SK-N-SH (cell line): ENCODE results near the gene PRAME.

Experiments used
- CTCF ChIP-seq: fragments of 200-600 bp; sonication (generic); IDR thresholded peaks from 2 replicates; pipeline ENCODE4 v1.6.1; 2017; ENCODE audit warnings: antibody characterized with exemption, mild to moderate bottlenecking, moderate library complexity
- EZH2phosphoT487 ChIP-seq: fragments of 200-600 bp; sonication (generic); IDR thresholded peaks from 2 replicates; pipeline ENCODE4 v1.6.1; 2017; ENCODE audit warnings: low read depth, mixed run types, mild to moderate bottlenecking, antibody characterized with exemption, moderate library complexity, borderline replicate concordance
- GABPA ChIP-seq: IDR thresholded peaks from 2 replicates; pipeline ENCODE4 v1.4.0; 2012; ENCODE audit warnings: low read depth, mild to moderate bottlenecking
- MAX ChIP-seq: IDR thresholded peaks from 2 replicates; pipeline ENCODE4 v1.4.0; 2012; ENCODE audit warnings: low read depth
- MEF2A ChIP-seq: IDR thresholded peaks from 2 replicates; pipeline ENCODE4 v1.4.0; 2012; ENCODE audit warnings: low read depth, borderline replicate concordance
- MXI1 ChIP-seq: IDR thresholded peaks from 2 replicates; pipeline ENCODE4 v1.6.1; 2012; ENCODE audit warnings: mild to moderate bottlenecking, low read depth, low read length, improper control_type of control experiment
- POLR2AphosphoS5 ChIP-seq: IDR thresholded peaks from 2 replicates; pipeline ENCODE4 v1.6.1; 2012; ENCODE audit warnings: low read depth, low read length
- RAD21 ChIP-seq: IDR thresholded peaks from 2 replicates; pipeline ENCODE4 v1.6.1; 2012; ENCODE audit warnings: mild to moderate bottlenecking, low read length
- RCOR1 ChIP-seq: fragments of 150-350 bp; IDR thresholded peaks from 2 replicates; pipeline ENCODE4 v1.6.1; 2017; ENCODE audit warnings: antibody characterized with exemption, low read length
- REST ChIP-seq: IDR thresholded peaks from 2 replicates; pipeline ENCODE4 v1.6.1; 2012; ENCODE audit warnings: mild to moderate bottlenecking, low read depth, low read length, moderate library complexity
- SIN3A ChIP-seq: IDR thresholded peaks from 2 replicates; pipeline ENCODE4 v1.6.1; 2012; ENCODE audit warnings: low read depth, mild to moderate bottlenecking, low read length, moderate library complexity, borderline replicate concordance
- SMC3 ChIP-seq: IDR thresholded peaks from 2 replicates; pipeline ENCODE4 v1.6.1; 2012; ENCODE audit warnings: low read depth, low read length, improper control_type of control experiment

GRCh38 chr22:22553141-22553540, 5.9 kb downstream of the PRAME start:
- TF ChIP-seq GABPA, result no peak
- no peak for TF ChIP-seq CTCF
- TF ChIP-seq MEF2A, result no peak
- no peak for TF ChIP-seq SMC3
- TF ChIP-seq MAX, result no peak
- TF ChIP-seq RCOR1, result no peak
- TF ChIP-seq POLR2AphosphoS5, result no peak
- TF ChIP-seq RAD21, result no peak
- TF ChIP-seq REST, result no peak
- no peak for TF ChIP-seq MXI1
- no peak for TF ChIP-seq SIN3A
- no peak for TF ChIP-seq EZH2phosphoT487
